ENCODE data around the gene ATP13A3. TPM values are rescaled to one million over a fixed set of nuclear protein-coding genes. Genes with fewer than 3 reads are reported as not detected.
A peak's percentile ranks its signal among the peaks of the same experiment; 100 is the strongest.

The ATP13A3 gene
- total and polyA plus RNA-seq, 9 of the 15 experiments (the other 6 are each of a cell fraction or from before 2014, with no cell fraction given): 16.6 to 135 (median 86.6) TPM

DNA sequence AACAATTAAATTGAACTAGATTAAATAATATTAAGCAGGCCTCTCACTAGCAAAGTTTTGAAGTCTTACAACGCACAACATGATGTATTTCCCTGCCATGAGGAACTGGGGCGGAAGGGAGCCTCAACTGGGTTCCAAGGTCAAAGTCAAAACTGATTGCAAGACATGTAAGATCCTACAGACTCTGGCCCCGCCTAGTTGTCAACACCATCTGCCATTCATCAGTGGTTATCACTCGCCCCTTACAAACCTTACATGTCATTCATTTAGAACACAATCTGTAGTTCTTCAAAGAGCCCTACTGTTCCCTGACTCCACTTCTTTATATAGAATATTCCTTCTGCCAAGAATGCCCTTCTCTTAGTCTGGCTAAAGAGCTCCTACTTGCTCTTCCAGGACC is 10.0 kb downstream of the ATP13A3 start (continued):
- 0 out of 2 replicates have a peak, but pooled peaks have one; percentile 29 for TF ChIP-seq ZNF24 (IDR thresholded peaks at IDR 0.05)
- TF ChIP-seq ZNF175 (CRISPR knock-in tag; IDR thresholded peaks at IDR 0.05; ENCODE audit: low read depth): no peak
- no peak for TF ChIP-seq SRF (CRISPR knock-in tag; IDR thresholded peaks at IDR 0.05)
- TF ChIP-seq FOXM1 (IDR thresholded peaks at IDR 0.05; ENCODE audit: low read depth): no peak
- no peak for TF ChIP-seq FOXM1 (CRISPR knock-in tag; IDR thresholded peaks at IDR 0.05; ENCODE audit: low read depth)
- no peak for TF ChIP-seq KAT2B (IDR thresholded peaks at IDR 0.05; ENCODE audit: low read depth, low read length)
- TF ChIP-seq, protein P1, sequence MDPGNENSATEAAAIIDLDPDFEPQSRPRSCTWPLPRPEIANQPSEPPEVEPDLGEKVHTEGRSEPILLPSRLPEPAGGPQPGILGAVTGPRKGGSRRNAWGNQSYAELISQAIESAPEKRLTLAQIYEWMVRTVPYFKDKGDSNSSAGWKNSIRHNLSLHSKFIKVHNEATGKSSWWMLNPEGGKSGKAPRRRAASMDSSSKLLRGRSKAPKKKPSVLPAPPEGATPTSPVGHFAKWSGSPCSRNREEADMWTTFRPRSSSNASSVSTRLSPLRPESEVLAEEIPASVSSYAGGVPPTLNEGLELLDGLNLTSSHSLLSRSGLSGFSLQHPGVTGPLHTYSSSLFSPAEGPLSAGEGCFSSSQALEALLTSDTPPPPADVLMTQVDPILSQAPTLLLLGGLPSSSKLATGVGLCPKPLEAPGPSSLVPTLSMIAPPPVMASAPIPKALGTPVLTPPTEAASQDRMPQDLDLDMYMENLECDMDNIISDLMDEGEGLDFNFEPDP (CRISPR knock-in tag; IDR thresholded peaks at IDR 0.05): no peak
- no peak for TF ChIP-seq CHCHD3 (CRISPR knock-in tag; IDR thresholded peaks at IDR 0.05)
- TF ChIP-seq, protein P2, sequence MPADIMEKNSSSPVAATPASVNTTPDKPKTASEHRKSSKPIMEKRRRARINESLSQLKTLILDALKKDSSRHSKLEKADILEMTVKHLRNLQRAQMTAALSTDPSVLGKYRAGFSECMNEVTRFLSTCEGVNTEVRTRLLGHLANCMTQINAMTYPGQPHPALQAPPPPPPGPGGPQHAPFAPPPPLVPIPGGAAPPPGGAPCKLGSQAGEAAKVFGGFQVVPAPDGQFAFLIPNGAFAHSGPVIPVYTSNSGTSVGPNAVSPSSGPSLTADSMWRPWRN (IDR thresholded peaks at IDR 0.05; ENCODE audit: low read depth): peak; percentile 46
- 0 out of 2 replicates have a peak, but pooled peaks have one; percentile 39 for TF ChIP-seq ZEB2 (IDR thresholded peaks at IDR 0.05)
- TF ChIP-seq, protein P3, sequence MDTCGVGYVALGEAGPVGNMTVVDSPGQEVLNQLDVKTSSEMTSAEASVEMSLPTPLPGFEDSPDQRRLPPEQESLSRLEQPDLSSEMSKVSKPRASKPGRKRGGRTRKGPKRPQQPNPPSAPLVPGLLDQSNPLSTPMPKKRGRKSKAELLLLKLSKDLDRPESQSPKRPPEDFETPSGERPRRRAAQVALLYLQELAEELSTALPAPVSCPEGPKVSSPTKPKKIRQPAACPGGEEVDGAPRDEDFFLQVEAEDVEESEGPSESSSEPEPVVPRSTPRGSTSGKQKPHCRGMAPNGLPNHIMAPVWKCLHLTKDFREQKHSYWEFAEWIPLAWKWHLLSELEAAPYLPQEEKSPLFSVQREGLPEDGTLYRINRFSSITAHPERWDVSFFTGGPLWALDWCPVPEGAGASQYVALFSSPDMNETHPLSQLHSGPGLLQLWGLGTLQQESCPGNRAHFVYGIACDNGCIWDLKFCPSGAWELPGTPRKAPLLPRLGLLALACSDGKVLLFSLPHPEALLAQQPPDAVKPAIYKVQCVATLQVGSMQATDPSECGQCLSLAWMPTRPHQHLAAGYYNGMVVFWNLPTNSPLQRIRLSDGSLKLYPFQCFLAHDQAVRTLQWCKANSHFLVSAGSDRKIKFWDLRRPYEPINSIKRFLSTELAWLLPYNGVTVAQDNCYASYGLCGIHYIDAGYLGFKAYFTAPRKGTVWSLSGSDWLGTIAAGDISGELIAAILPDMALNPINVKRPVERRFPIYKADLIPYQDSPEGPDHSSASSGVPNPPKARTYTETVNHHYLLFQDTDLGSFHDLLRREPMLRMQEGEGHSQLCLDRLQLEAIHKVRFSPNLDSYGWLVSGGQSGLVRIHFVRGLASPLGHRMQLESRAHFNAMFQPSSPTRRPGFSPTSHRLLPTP (IDR thresholded peaks at IDR 0.05; ENCODE audit: borderline replicate concordance, extremely low read depth, insufficient read length): no peak
- TF ChIP-seq SMARCC2 (IDR thresholded peaks at IDR 0.05; ENCODE audit: low read depth): no peak
- peak; percentile 72 for TF ChIP-seq GATAD2B (IDR thresholded peaks at IDR 0.05; ENCODE audit: borderline replicate concordance)
- TF ChIP-seq SPI1 (IDR thresholded peaks at IDR 0.05; ENCODE audit: borderline replicate concordance, low read depth, low read length): peak; percentile 58; the same call in 1 of the 2 replicates
- peak; percentile 62; the same call in 1 of the 2 replicates for TF ChIP-seq ATF7 (IDR thresholded peaks at IDR 0.05)
- no peak for TF ChIP-seq MIER1 (IDR thresholded peaks at IDR 0.05; ENCODE audit: low read depth)
- TF ChIP-seq KDM1A (IDR thresholded peaks at IDR 0.05): peak; percentile 75 to 82
- peak; percentile 68; the same call in 1 of the 2 replicates for TF ChIP-seq SMAD4 (CRISPR knock-in tag; conservative IDR thresholded peaks at IDR 0.05)
- no peak for TF ChIP-seq ERF (CRISPR knock-in tag; IDR thresholded peaks at IDR 0.05)
- peak; percentile 69; the same call in 1 of the 2 replicates for TF ChIP-seq HDAC2 (IDR thresholded peaks at IDR 0.05)
- no peak for TF ChIP-seq PTBP1 (IDR thresholded peaks at IDR 0.05; ENCODE audit: low read depth, low read length)
- peak; percentile 69 for TF ChIP-seq ARID1B (IDR thresholded peaks at IDR 0.05)
- TF ChIP-seq, protein P4, sequence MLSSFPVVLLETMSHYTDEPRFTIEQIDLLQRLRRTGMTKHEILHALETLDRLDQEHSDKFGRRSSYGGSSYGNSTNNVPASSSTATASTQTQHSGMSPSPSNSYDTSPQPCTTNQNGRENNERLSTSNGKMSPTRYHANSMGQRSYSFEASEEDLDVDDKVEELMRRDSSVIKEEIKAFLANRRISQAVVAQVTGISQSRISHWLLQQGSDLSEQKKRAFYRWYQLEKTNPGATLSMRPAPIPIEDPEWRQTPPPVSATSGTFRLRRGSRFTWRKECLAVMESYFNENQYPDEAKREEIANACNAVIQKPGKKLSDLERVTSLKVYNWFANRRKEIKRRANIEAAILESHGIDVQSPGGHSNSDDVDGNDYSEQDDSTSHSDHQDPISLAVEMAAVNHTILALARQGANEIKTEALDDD (IDR thresholded peaks at IDR 0.05): 0 out of 2 replicates have a peak, but pooled peaks have one; percentile 29
- TF ChIP-seq ZNF766 (CRISPR knock-in tag; conservative IDR thresholded peaks at IDR 0.05): peak; percentile 51; the same call in 1 of the 2 replicates
